Keratinocyte (primary cell): ENCODE results near the gene STEAP3. TPM values are rescaled to one million over a fixed set of nuclear protein-coding genes. Genes with fewer than 3 reads are reported as not detected.

Experiments
- DNase-seq: peaks from one replicate; pipeline ENCODE4 v3.0.0-alpha.2; 2011; ENCODE audit warnings: low read depth, missing footprints, low spot score
- FAIRE-seq: peaks from 2 replicates; lab custom pipeline; 2011; peaks lifted over from hg19 to GRCh38; lab: Jason Lieb, UNC
- H2AFZ ChIP-seq: 2 replicates; pipeline ENCODE4 v1.6.0; 2012; ENCODE audit warnings: low read length, control low read depth, inconsistent platforms; ENCODE audit not compliant: control insufficient read depth
- H3K27ac ChIP-seq: 2 replicates; pipeline ENCODE4 v1.5.1; 2011; ENCODE audit warnings: low read length; ENCODE audit not compliant: control insufficient read depth, insufficient read depth
- H3K27me3 ChIP-seq: 3 replicates; pipeline ENCODE4 v1.6.0; 2011; ENCODE audit warnings: low read length; ENCODE audit not compliant: control insufficient read depth, insufficient read depth; ENCODE audit errors: extremely low read depth
- H3K36me3 ChIP-seq, 2 experiments: 2 replicates in 1 of 2; 3 replicates in 1 of 2; pipeline ENCODE4 v1.5.1; 2011; ENCODE audit warnings: low read length in 2 of 2, mild to moderate bottlenecking in 1 of 2; ENCODE audit not compliant: control insufficient read depth in 2 of 2, insufficient read depth in 2 of 2; ENCODE audit errors: extremely low read depth in 1 of 2
- H3K4me1 ChIP-seq: 3 replicates; pipeline ENCODE4 v1.5.1; 2011; ENCODE audit warnings: low read length; ENCODE audit not compliant: control insufficient read depth, insufficient read depth; ENCODE audit errors: extremely low read depth
- H3K4me2 ChIP-seq: 3 replicates; pipeline ENCODE4 v1.6.0; 2011; ENCODE audit warnings: low read depth, low read length; ENCODE audit not compliant: control insufficient read depth, insufficient read depth; ENCODE audit errors: extremely low read depth
- H3K4me3 ChIP-seq, 3 experiments: fragments of 200-600 bp in 1 of 3; sonication (generic) in 1 of 3; 2 replicates in 2 of 3; 3 replicates in 1 of 3; pipeline ENCODE4 v1.5.1; 2011 to 2016; ENCODE audit warnings: low read length in 3 of 3, mild to moderate bottlenecking in 3 of 3, control low read depth in 2 of 3, inconsistent platforms in 1 of 3, low read depth in 1 of 3, mixed read lengths in 1 of 3, mixed run types in 1 of 3, moderate library complexity in 1 of 3; ENCODE audit not compliant: control insufficient read depth in 2 of 3, insufficient read depth in 2 of 3; ENCODE audit errors: extremely low read depth in 1 of 3
- H3K79me2 ChIP-seq: 2 replicates; pipeline ENCODE4 v1.6.0; 2012; ENCODE audit warnings: low read length; ENCODE audit not compliant: control insufficient read depth, insufficient read depth
- H3K9ac ChIP-seq: 3 replicates; pipeline ENCODE4 v1.6.0; 2011; ENCODE audit warnings: low read length; ENCODE audit not compliant: control insufficient read depth, insufficient read depth; ENCODE audit errors: extremely low read depth
- H3K9me1 ChIP-seq: 3 replicates; pipeline ENCODE4 v1.6.0; 2011; ENCODE audit warnings: low read length; ENCODE audit not compliant: control insufficient read depth, insufficient read depth; ENCODE audit errors: extremely low read depth
- H3K9me3 ChIP-seq: 2 replicates; pipeline ENCODE4 v1.5.1; 2012; ENCODE audit warnings: low read depth, low read length; ENCODE audit not compliant: control insufficient read depth
- H4K20me1 ChIP-seq: 3 replicates; pipeline ENCODE4 v1.6.0; 2011; ENCODE audit warnings: low read length; ENCODE audit not compliant: control insufficient read depth, insufficient read depth; ENCODE audit errors: extremely low read depth
- CTCF ChIP-seq, 3 experiments: IDR thresholded peaks in 1 of 3; conservative IDR thresholded peaks in 1 of 3; optimal IDR thresholded peaks in 1 of 3; 2 replicates in 2 of 3; 3 replicates in 1 of 3; pipeline versions ENCODE3 to v1.5.1; 2011; ENCODE audit warnings: low read length in 3 of 3, mild to moderate bottlenecking in 3 of 3, moderate library complexity in 2 of 3, control low read depth in 1 of 3, inconsistent platforms in 1 of 3; ENCODE audit not compliant: insufficient read depth in 2 of 3; ENCODE audit errors: extremely low read depth in 1 of 3
- EZH2 ChIP-seq: IDR thresholded peaks from one replicate; pipeline ENCODE4 v1.6.1; 2012; ENCODE audit warnings: inconsistent platforms, mild to moderate bottlenecking, low read length, moderate library complexity
- dilution Hi-C: fragments of 300-500 bp; cut with MboI; formaldehyde crosslinking; loops from one replicate; pipeline ENCODE4 v1.7.0; 2020; ENCODE audit warnings: low sequenced_read_pairs; ENCODE audit not compliant: extremely low pct_ligation_motif_present
- polyA plus RNA-seq, 5 experiments: library from polyadenylated mRNA; depleted of rRNA in 3 of 5; stranded (reverse) in 3 of 5; stranded (forward) in 1 of 5; unstranded in 1 of 5; fragments of >200 nt; gene quantifications; 1 replicate in 1 of 5; 2 replicates in 3 of 5; 3 replicates in 1 of 5; pipeline versions ENCODE4 v1.2.1 to v1.2.3, GENCODE V29; 2011 to 2012; ENCODE audit warnings: missing spikeins in 2 of 5, low read depth in 1 of 5, low replicate concordance in 1 of 5

Gene STEAP3
- polyA plus RNA-seq, 1 donor (not counting 4 experiments of a cell fraction or from before 2014, with no cell fraction given) = 19.9 TPM

DNA sequence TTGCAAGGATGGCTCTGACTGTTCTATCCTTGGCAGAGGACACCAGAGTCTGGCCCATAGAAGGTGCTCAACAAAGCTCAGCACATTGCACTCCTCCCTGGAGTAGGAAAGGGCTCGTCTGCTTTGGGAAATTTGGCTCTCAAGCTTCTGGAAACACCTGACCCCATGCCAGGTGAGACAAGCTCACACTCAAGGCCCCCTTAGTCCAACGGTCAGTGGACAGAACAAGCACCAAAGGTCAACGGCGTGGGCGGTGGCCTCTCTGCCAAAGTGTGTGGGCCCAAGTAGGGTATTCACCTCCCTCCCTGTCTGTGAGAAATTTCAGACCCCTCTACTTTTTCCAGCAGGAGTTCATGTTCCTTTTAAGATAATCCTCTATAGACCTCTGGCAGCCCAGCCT, 2.0 kb upstream of the STEAP3 start:
- no peaks in the 10 kb centered on the region for H3K36me3 ChIP-seq
- H3K9me3 ChIP-seq = no peaks in the 10 kb centered on the region
- no peak overlapping the region for H3K9ac ChIP-seq
- H3K27ac ChIP-seq = no peak overlapping the region
- FAIRE-seq (no peak), DNase-seq (no peak)
- dilution Hi-C loops = no loop called here
- no peaks in the 10 kb centered on the region for H3K79me2 ChIP-seq
- no peaks in the 10 kb centered on the region for H4K20me1 ChIP-seq
- no peak overlapping the region for H3K4me3 ChIP-seq
- TF ChIP-seq CTCF (optimal IDR thresholded peaks at IDR 0.05 in 1 of 3, IDR thresholded peaks at IDR 0.05 in 1 of 3, conservative IDR thresholded peaks at IDR 0.05 in 1 of 3; ENCODE audit: extremely low read depth in 1 of 3, insufficient read depth in 2 of 3, low read length in 3 of 3) = no peak
- H3K4me1 ChIP-seq = peaks cover 27% of the 10 kb centered on the region
- H2AFZ ChIP-seq = no peak overlapping the region
- no peaks in the 10 kb centered on the region for H3K9me1 ChIP-seq
- H3K4me2 ChIP-seq = no peak overlapping the region
- peaks cover 4% of the 10 kb centered on the region for H3K27me3 ChIP-seq

- no peaks in the 10 kb centered on the region for H3K79me2 ChIP-seq
- dilution Hi-C loops = no loop called here
- H3K27ac ChIP-seq = no peak overlapping the region
- H3K9ac ChIP-seq = no peak overlapping the region
- TF ChIP-seq EZH2 = no peak
- no peaks in the 10 kb centered on the region for H3K9me3 ChIP-seq
- peaks cover 25% of the 10 kb centered on the region for H3K4me1 ChIP-seq
- DNase-seq = no peak
- H4K20me1 ChIP-seq = no peaks in the 10 kb centered on the region
- H3K36me3 ChIP-seq = peaks cover 0 to 2% of the 10 kb centered on the region in 2 experiments
- H3K4me2 ChIP-seq = no peak overlapping the region
- H3K4me3 ChIP-seq = no peak overlapping the region
- no peaks in the 10 kb centered on the region for H3K9me1 ChIP-seq
- H2AFZ ChIP-seq = no peak overlapping the region
- no peak for FAIRE-seq
- peaks cover 4% of the 10 kb centered on the region for H3K27me3 ChIP-seq
Measured at GRCh38 chr2:119222213-119222612, 1.4 kb upstream of the STEAP3 start.

GRCh38 chr2:119222863-119223520, 642 bp upstream of the STEAP3 start:
- Histone ChIP-seq H3K27me3 (peaks cover 4% of the 10 kb centered on the region), H3K9me1 (no peaks in the 10 kb centered on the region), H3K36me3 (peaks cover 0 to 3% of the 10 kb centered on the region in 2 experiments), H3K4me1 (peaks cover 18% of the 10 kb centered on the region), H3K27ac (no peak overlapping the region), H3K9ac (peak overlapping the region; percentile 77), H4K20me1 (no peaks in the 10 kb centered on the region), H3K4me3 (peak overlapping the region; percentile 26 to 80 (median 76)), H3K79me2 (no peaks in the 10 kb centered on the region), H3K4me2 (peak overlapping the region; percentile 77), H2AFZ (peak overlapping the region; percentile 61), H3K9me3 (no peaks in the 10 kb centered on the region)
- dilution Hi-C loops = no loop called here
- TF ChIP-seq CTCF (optimal IDR thresholded peaks at IDR 0.05 in 1 of 3, IDR thresholded peaks at IDR 0.05 in 1 of 3, conservative IDR thresholded peaks at IDR 0.05 in 1 of 3; ENCODE audit: extremely low read depth in 1 of 3, insufficient read depth in 2 of 3, low read length in 3 of 3) (no peak), EZH2 (no peak)
- FAIRE-seq = no peak
- no peak for DNase-seq
